GM12878 (cell line): ENCODE data around the gene LILRB2. TPM values are rescaled to one million over a fixed set of nuclear protein-coding genes. Genes with fewer than 3 reads are reported as not detected.
A peak's percentile ranks its signal among the peaks of the same experiment; 100 is the strongest.

Source experiments
- ATAC-seq: fragments of 200-7000 bp; cut with Tn5 transposase; 3 replicates; pipeline ENCODE4 v1.9.1; 2020; ENCODE audit warnings: mild to moderate bottlenecking, moderate library complexity
- BruUV-seq: library from RNA; stranded (reverse); fragments of 400-500 nt; replicated peaks from 2 replicates; lab custom pipeline; 2021; lab: Mats Ljungman, UMichigan
- CTCF ChIA-PET: fragments of 300-600 bp; sonication (Branson Sonifier 250); formaldehyde crosslinking; extraction: SDS; loops from one replicate; lab custom pipeline; 2021; ENCODE audit warnings: inconsistent platforms; lab: Yijun Ruan, JAX
- POLR2A ChIA-PET: fragments of 350-600 bp; formaldehyde crosslinking; extraction: SDS; loops from one replicate; lab custom pipeline; 2021; ENCODE audit warnings: inconsistent platforms; lab: Charles Lee
- RAD21 ChIA-PET: fragments of 300-600 bp; sonication (Branson Sonifier 250); formaldehyde crosslinking; loops from one replicate; lab custom pipeline; 2023; ENCODE audit warnings: antibody characterized with exemption; ENCODE audit not compliant: unreplicated experiment; lab: Charles Lee
- SMC1A ChIA-PET: fragments of 300-600 bp; sonication (Branson Sonifier 250); formaldehyde crosslinking; loops from one replicate; lab custom pipeline; 2023; ENCODE audit not compliant: unreplicated experiment, uncharacterized antibody; lab: Charles Lee
- DNase-seq: peaks from one replicate; pipeline ENCODE4 v3.0.0-alpha.2; 2011; ENCODE audit warnings: low read depth, low spot score
- FAIRE-seq: peaks from 3 replicates; lab custom pipeline; 2011; peaks lifted over from hg19 to GRCh38; lab: Jason Lieb, UNC
- H2AFZ ChIP-seq: 2 replicates; pipeline ENCODE4 v1.6.0; 2011; ENCODE audit warnings: low read depth, low read length, control low read depth; ENCODE audit not compliant: control insufficient read depth
- H3K27ac ChIP-seq: 2 replicates; pipeline ENCODE4 v1.5.1; 2011; ENCODE audit warnings: control low read depth; ENCODE audit not compliant: control insufficient read depth, insufficient read depth
- H3K27me3 ChIP-seq, 2 experiments: replicated peaks in 1 of 2; 2 replicates each; pipeline versions ENCODE4 v1.6.0 to v1.6.1; 2011; ENCODE audit warnings: low read length in 1 of 2; ENCODE audit not compliant: control insufficient read depth in 2 of 2, insufficient read depth in 2 of 2
- H3K36me3 ChIP-seq, 2 experiments: 2 replicates each; pipeline ENCODE4 v1.5.1; 2011; ENCODE audit warnings: low read length in 1 of 2; ENCODE audit not compliant: control insufficient read depth in 2 of 2, insufficient read depth in 2 of 2
- H3K4me1 ChIP-seq: 2 replicates; pipeline ENCODE4 v1.6.1; 2011; ENCODE audit warnings: mild to moderate bottlenecking, low read length, moderate library complexity, mixed read lengths; ENCODE audit not compliant: control insufficient read depth, insufficient read depth
- H3K4me2 ChIP-seq: 2 replicates; pipeline ENCODE4 v1.6.0; 2011; ENCODE audit warnings: control low read depth; ENCODE audit not compliant: control insufficient read depth, insufficient read depth
- H3K4me3 ChIP-seq: fragments of 200-600 bp; sonication (generic); 2 replicates; pipeline ENCODE4 v1.5.1; 2016
- H3K79me2 ChIP-seq: 2 replicates; pipeline ENCODE4 v1.6.0; 2011; ENCODE audit warnings: low read length; ENCODE audit not compliant: control insufficient read depth, insufficient read depth
- H3K9ac ChIP-seq: 2 replicates; pipeline ENCODE4 v1.8.0; 2011; ENCODE audit warnings: low read length, control low read depth, mixed read lengths; ENCODE audit not compliant: control insufficient read depth, insufficient read depth
- H3K9me3 ChIP-seq: replicated peaks from 3 replicates; pipeline ENCODE4 v1.5.1; 2011; ENCODE audit warnings: mild to moderate bottlenecking, low read length; ENCODE audit not compliant: control insufficient read depth, insufficient read depth
- H4K20me1 ChIP-seq: 2 replicates; pipeline ENCODE4 v1.6.0; 2011; ENCODE audit not compliant: control insufficient read depth, insufficient read depth
- BCL11A ChIP-seq: IDR thresholded peaks from 2 replicates; pipeline ENCODE4 v1.6.1; 2011; ENCODE audit warnings: low read depth, low read length
- CBX5 ChIP-seq: sonication (generic); IDR thresholded peaks from 2 replicates; pipeline ENCODE4 v1.6.1; 2016; ENCODE audit warnings: low read depth, moderate library complexity, mild to moderate bottlenecking, inconsistent platforms
- CEBPB ChIP-seq, 2 experiments: fragments of 150-350 bp in 1 of 2; IDR thresholded peaks; 2 replicates each; pipeline ENCODE4 v1.6.1; 2012 to 2014; ENCODE audit warnings: low read depth in 2 of 2, low read length in 2 of 2, borderline replicate concordance in 1 of 2, inconsistent platforms in 1 of 2
- HDAC2 ChIP-seq: fragments of 200-600 bp; sonication (generic); IDR thresholded peaks from 2 replicates; pipeline ENCODE4 v1.6.1; 2017
- JUND ChIP-seq: IDR thresholded peaks from 2 replicates; pipeline ENCODE4 v1.6.1; 2012; ENCODE audit warnings: low read depth, mild to moderate bottlenecking, low read length, improper control_type of control experiment, moderate library complexity
- KDM1A ChIP-seq: fragments of 200-600 bp; sonication (generic); IDR thresholded peaks from 2 replicates; pipeline ENCODE4 v1.6.1; 2016; ENCODE audit warnings: borderline replicate concordance
- MLLT1 ChIP-seq: fragments of 450-650 bp; IDR thresholded peaks from 2 replicates; pipeline ENCODE4 v1.6.1; 2016; ENCODE audit warnings: mild to moderate bottlenecking
- PAX5 ChIP-seq: IDR thresholded peaks from 2 replicates; pipeline ENCODE4 v1.6.1; 2011; ENCODE audit warnings: low read depth, low read length, borderline replicate concordance
- ZBED1 ChIP-seq: IDR thresholded peaks from 2 replicates; pipeline ENCODE4 v1.6.1; 2016; ENCODE audit warnings: borderline replicate concordance
- ZNF622 ChIP-seq: fragments of 450-650 bp; IDR thresholded peaks from 2 replicates; pipeline ENCODE4 v1.6.1; 2017; ENCODE audit warnings: mild to moderate bottlenecking, inconsistent platforms
- WGBS: methylation state at CpG from one replicate; pipeline ENCODE4 v1.1.6; 2016; ENCODE audit warnings: low lambda C conversion rate; ENCODE audit not compliant: insufficient replicate concordance, insufficient coverage; ENCODE audit errors: missing lambda C conversion rate; 5-methylcytosine and 5-hydroxymethylcytosine counted together
- in situ Hi-C: fragments of 300-500 bp; cut with MboI; formaldehyde crosslinking; loops from 9 replicates; pipeline ENCODE4 v1.14.3; 2018; ENCODE audit warnings: mixed read lengths
- intact Hi-C: fragments of 100-400 bp; cut with micrococcal nuclease; formaldehyde crosslinking; loops from one replicate; pipeline ENCODE4 v1.14.2; 2022; ENCODE audit not compliant: unreplicated experiment
- polyA plus RNA-seq, 11 experiments: library from polyadenylated mRNA; depleted of rRNA in 4 of 11; unstranded in 6 of 11; stranded (reverse) in 5 of 11; fragments of >200 nt; fragmentation: Nextera tagmentation in 4 of 11; fragmentation: Illumina TruSeq in 1 of 11; extraction: Ambion mirVana in 4 of 11; extraction: Trizol in 1 of 11; gene quantifications; 1 replicate in 1 of 11; 2 replicates in 10 of 11; pipeline versions ENCODE4 v1.2.1 to v1.2.3, GENCODE V29; 2011 to 2016; ENCODE audit warnings: inconsistent platforms in 2 of 11, missing spikeins in 2 of 11, low read depth in 1 of 11
- total RNA-seq, 4 experiments: library from RNA; depleted of rRNA in 3 of 4; stranded (reverse); fragments of >200 nt in 3 of 4; fragmentation: Illumina TruSeq in 1 of 4; extraction: Trizol in 1 of 4; gene quantifications; 2 replicates each; pipeline versions ENCODE4 v1.2.1 to v1.2.3, GENCODE V29; 2013 to 2021
- TF ChIP-seq, protein P1 (sequence below): IDR thresholded peaks from 2 replicates; pipeline ENCODE4 v1.6.1; 2011; ENCODE audit warnings: borderline replicate concordance, low read depth, mild to moderate bottlenecking, moderate library complexity, low read length; ENCODE audit not compliant: insufficient read depth, poor library complexity, severe bottlenecking

Gene LILRB2
- total and polyA plus RNA-seq, 10 of the 15 experiments (the other 5 are each of a cell fraction or from before 2014, with no cell fraction given) = 0.08 to 0.18 (median 0.15) TPM; not detected in 4

GRCh38 chr19:54319892-54320670 is 39.2 kb upstream of the LILRB2 start:
- Histone ChIP-seq H2AFZ (no peak overlapping the region), H3K4me3 (no peak overlapping the region), H4K20me1 (no peaks in the 10 kb centered on the region), H3K27ac (no peak overlapping the region), H3K79me2 (no peaks in the 10 kb centered on the region), H3K9ac (no peak overlapping the region), H3K36me3 (no peaks in the 10 kb centered on the region), H3K4me2 (no peak overlapping the region), H3K9me3 (no peaks in the 10 kb centered on the region), H3K4me1 (no peaks in the 10 kb centered on the region), H3K27me3 (no peaks in the 10 kb centered on the region)
- intact Hi-C loops = no loop called here
- ATAC-seq (peak; percentile 29; the same call in 1 of the 3 replicates), DNase-seq (no peak), FAIRE-seq (no peak)
- TF ChIP-seq KDM1A (no peak), CBX5 (no peak), MLLT1 (no peak), PAX5 (no peak), BCL11A (no peak), ZNF622 (no peak), CEBPB (IDR thresholded peaks at IDR 0.05; ENCODE audit: borderline replicate concordance in 1 of 2, low read depth in 2 of 2, low read length in 2 of 2) (no peak), ZBED1 (no peak), HDAC2 (no peak), JUND (no peak)
- TF ChIP-seq, protein P1, sequence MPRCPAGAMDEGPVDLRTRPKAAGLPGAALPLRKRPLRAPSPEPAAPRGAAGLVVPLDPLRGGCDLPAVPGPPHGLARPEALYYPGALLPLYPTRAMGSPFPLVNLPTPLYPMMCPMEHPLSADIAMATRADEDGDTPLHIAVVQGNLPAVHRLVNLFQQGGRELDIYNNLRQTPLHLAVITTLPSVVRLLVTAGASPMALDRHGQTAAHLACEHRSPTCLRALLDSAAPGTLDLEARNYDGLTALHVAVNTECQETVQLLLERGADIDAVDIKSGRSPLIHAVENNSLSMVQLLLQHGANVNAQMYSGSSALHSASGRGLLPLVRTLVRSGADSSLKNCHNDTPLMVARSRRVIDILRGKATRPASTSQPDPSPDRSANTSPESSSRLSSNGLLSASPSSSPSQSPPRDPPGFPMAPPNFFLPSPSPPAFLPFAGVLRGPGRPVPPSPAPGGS = no peak
- BruUV-seq = no TSS peak
- 42% methylated on average over 14 of the region's 14 CpGs for WGBS
- ChIA-PET POLR2A (no interaction called here), SMC1A (interaction anchor here (1.7 kb wide), 1 partner anchor 70 kb away, joined by 4 read pairs; no protein-coding TSS in a partner anchor), RAD21 (interaction anchor here (0.9 kb wide), 1 partner anchor 68 kb away, joined by 3 read pairs; no protein-coding TSS in a partner anchor), CTCF (interaction anchor here (0.9 to 9.9 kb wide), 3 partner anchors 34 to 71 kb away, joined by 5 to 171 read pairs (median 40); no protein-coding TSS in a partner anchor)
- in situ Hi-C loops = no loop called here
